ENCODE results near the gene TLCD1. TPM values are rescaled to one million over a fixed set of nuclear protein-coding genes. Genes with fewer than 3 reads are reported as not detected.

Gene TLCD1
- total RNA-seq, 1 experiment from 2014 or later = 7.1 TPM

DNA sequence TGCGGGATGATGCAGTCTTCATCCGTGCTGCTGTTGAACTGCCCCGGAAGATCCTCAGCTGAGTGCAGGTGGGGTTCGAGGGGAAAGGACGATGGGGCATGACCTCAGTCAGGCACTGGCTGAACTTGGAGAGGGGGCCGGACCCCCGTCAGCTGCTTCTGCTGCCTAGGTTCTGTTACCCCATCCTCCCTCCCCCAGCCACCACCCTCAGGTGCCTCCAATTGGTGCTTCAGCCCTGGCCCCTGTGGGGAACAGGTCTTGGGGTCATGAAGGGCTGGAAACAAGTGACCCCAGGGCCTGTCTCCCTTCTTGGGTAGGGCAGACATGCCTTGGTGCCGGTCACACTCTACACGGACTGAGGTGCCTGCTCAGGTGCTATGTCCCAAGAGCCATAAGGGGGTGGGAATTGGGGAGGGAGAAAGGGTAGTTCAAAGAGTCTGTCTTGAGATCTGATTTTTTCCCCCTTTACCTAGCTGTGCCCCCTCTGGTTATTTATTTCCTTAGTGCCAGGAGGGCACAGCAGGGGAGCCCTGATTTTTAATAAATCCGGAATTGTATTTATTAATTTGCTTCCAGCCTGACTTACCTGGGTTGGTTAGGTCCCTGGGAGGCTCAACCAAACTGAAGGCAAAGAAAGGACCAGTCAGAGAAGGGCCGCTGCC is 23.6 kb upstream of the TLCD1 start:
- H2AFZ ChIP-seq (ENCODE audit: low read length) = no peak overlapping the region
- no peak for DNase-seq
- BruUV-seq (replicated peaks) = no TSS peak
- H3K4me2 ChIP-seq (ENCODE audit: low read length) = no peak overlapping the region
- peaks cover 30% of the 10 kb centered on the region for H3K36me3 ChIP-seq (ENCODE audit: low read depth, low read length)
- H3K4me1 ChIP-seq (ENCODE audit: insufficient read depth, low read length) = peaks cover 24% of the 10 kb centered on the region
- H3K9me2 ChIP-seq (replicated peaks; ENCODE audit: low read length) = no peaks in the 10 kb centered on the region
- H3K27me3 ChIP-seq (ENCODE audit: low read length) = no peaks in the 10 kb centered on the region
- ChIA-PET CTCF (interaction anchor here (0.6 to 1.9 kb wide), 2 partner anchors 23 to 204 kb away, joined by 4 to 55 read pairs; partner anchors contain the start of genes NEK8 and TLCD1), POLR2A (ENCODE audit: unreplicated experiment) (no interaction called here)
- TF ChIP-seq EZH2 (IDR thresholded peaks at IDR 0.05; ENCODE audit: low read length, unreplicated experiment) (no peak), EZH2phosphoT487 (IDR thresholded peaks at IDR 0.05; ENCODE audit: borderline replicate concordance, low read length) (no peak)
- TF ChIP-seq, protein P1, sequence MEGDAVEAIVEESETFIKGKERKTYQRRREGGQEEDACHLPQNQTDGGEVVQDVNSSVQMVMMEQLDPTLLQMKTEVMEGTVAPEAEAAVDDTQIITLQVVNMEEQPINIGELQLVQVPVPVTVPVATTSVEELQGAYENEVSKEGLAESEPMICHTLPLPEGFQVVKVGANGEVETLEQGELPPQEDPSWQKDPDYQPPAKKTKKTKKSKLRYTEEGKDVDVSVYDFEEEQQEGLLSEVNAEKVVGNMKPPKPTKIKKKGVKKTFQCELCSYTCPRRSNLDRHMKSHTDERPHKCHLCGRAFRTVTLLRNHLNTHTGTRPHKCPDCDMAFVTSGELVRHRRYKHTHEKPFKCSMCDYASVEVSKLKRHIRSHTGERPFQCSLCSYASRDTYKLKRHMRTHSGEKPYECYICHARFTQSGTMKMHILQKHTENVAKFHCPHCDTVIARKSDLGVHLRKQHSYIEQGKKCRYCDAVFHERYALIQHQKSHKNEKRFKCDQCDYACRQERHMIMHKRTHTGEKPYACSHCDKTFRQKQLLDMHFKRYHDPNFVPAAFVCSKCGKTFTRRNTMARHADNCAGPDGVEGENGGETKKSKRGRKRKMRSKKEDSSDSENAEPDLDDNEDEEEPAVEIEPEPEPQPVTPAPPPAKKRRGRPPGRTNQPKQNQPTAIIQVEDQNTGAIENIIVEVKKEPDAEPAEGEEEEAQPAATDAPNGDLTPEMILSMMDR (conservative IDR thresholded peaks at IDR 0.05; ENCODE audit: low read depth, low read length) = no peak
- no peaks in the 10 kb centered on the region for H3K9me3 ChIP-seq (ENCODE audit: low read length)
- no peak overlapping the region for H3K9ac ChIP-seq (ENCODE audit: low read length)
- H3K79me2 ChIP-seq (ENCODE audit: low read length) = peaks cover 45% of the 10 kb centered on the region
- peaks cover 24% of the 10 kb centered on the region for H4K20me1 ChIP-seq (ENCODE audit: low read length)
- no peaks in the 10 kb centered on the region for H3F3A ChIP-seq (ENCODE audit: low read length, unreplicated experiment)
- no peak overlapping the region for H3K27ac ChIP-seq (ENCODE audit: low read length)
- no peak overlapping the region for H3K4me3 ChIP-seq (ENCODE audit: low read length)
- intact Hi-C loops (cut with micrococcal nuclease) = loop anchor here (1.0 kb wide), 1 partner anchor 22 kb away; no protein-coding TSS in a partner anchor
- ATAC-seq = no peak

DNA sequence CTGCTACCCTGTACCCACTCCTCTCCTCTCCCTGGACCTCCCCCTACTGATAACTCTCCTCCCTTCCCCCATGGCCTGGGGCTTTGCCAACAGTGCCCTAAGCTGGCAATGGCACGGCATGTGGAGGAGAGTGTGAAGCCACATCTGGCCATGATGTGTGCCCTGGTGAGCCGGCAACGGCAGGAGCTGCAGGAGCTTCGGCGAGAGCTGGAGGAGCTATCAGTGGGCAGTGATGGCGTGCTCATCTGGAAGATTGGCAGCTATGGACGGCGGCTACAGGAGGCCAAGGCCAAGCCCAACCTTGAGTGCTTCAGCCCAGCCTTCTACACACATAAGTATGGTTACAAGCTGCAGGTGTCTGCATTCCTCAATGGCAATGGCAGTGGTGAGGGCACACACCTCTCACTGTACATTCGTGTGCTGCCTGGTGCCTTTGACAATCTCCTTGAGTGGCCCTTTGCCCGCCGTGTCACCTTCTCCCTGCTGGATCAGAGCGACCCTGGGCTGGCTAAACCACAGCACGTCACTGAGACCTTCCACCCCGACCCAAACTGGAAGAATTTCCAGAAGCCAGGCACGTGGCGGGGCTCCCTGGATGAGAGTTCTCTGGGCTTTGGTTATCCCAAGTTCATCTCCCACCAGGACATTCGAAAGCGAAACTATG is 23.0 kb upstream of the TLCD1 start:
- Histone ChIP-seq H3K27ac (ENCODE audit: low read length) (no peak overlapping the region), H3K4me1 (ENCODE audit: insufficient read depth, low read length) (peaks cover 24% of the 10 kb centered on the region), H3K79me2 (ENCODE audit: low read length) (peaks cover 51% of the 10 kb centered on the region), H3F3A (ENCODE audit: low read length, unreplicated experiment) (no peaks in the 10 kb centered on the region), H3K27me3 (ENCODE audit: low read length) (no peaks in the 10 kb centered on the region), H3K9me3 (ENCODE audit: low read length) (no peaks in the 10 kb centered on the region), H4K20me1 (ENCODE audit: low read length) (peaks cover 27% of the 10 kb centered on the region), H3K9me2 (replicated peaks; ENCODE audit: low read length) (no peaks in the 10 kb centered on the region), H3K4me2 (ENCODE audit: low read length) (no peak overlapping the region), H2AFZ (ENCODE audit: low read length) (no peak overlapping the region), H3K4me3 (ENCODE audit: low read length) (no peak overlapping the region), H3K9ac (ENCODE audit: low read length) (no peak overlapping the region), H3K36me3 (ENCODE audit: low read depth, low read length) (peaks cover 30% of the 10 kb centered on the region)
- POLR2A ChIA-PET (ENCODE audit: unreplicated experiment) = no interaction called here
- DNase-seq (no peak), ATAC-seq (no peak)
- no TSS peak for BruUV-seq (replicated peaks)
- TF ChIP-seq EZH2phosphoT487 (IDR thresholded peaks at IDR 0.05; ENCODE audit: borderline replicate concordance, low read length) (no peak), EZH2 (IDR thresholded peaks at IDR 0.05; ENCODE audit: low read length, unreplicated experiment) (no peak)
- TF ChIP-seq, protein P1 (conservative IDR thresholded peaks at IDR 0.05; ENCODE audit: low read depth, low read length) = no peak
- intact Hi-C loops (cut with micrococcal nuclease) = no loop called here
- CTCF ChIA-PET = interaction anchor here (1.9 to 2.2 kb wide), 2 partner anchors 22 kb away, joined by 11 to 55 read pairs; partner anchors contain the start of genes NEK8 and TLCD1

All from PC-3 (cell line).